Measurements from ENCODE around the gene TRPM8. TPM values are rescaled to one million over a fixed set of nuclear protein-coding genes. Genes with fewer than 3 reads are reported as not detected.

The TRPM8 gene
- total and polyA plus RNA-seq, 2 of the 8 experiments (the other 6 are each of a cell fraction or from before 2014, with no cell fraction given) = 0.18 to 0.54 TPM

GRCh38 chr2:233966388-233966787 lies 49.2 kb downstream of the TRPM8 start (continued):
- TF ChIP-seq CHD7 (IDR thresholded peaks at IDR 0.05; ENCODE audit: insufficient replicate concordance, low read length) (no peak), JUND (IDR thresholded peaks at IDR 0.05; ENCODE audit: low read length) (no peak), EGR1 (IDR thresholded peaks at IDR 0.05; ENCODE audit: borderline replicate concordance, low read depth, low read length) (no peak)
